H1 (cell line): ENCODE data around the gene VTN. TPM values are rescaled to one million over a fixed set of nuclear protein-coding genes. Genes with fewer than 3 reads are reported as not detected.

Experiments used
- CBX5 ChIP-seq: fragments of 300-800, 300-1000 bp; sonication (generic); IDR thresholded peaks from 2 replicates; pipeline ENCODE4 v1.7.1; 2016; ENCODE audit warnings: antibody characterized with exemption, low read length, low read depth
- RXRA ChIP-seq: IDR thresholded peaks from 2 replicates; pipeline ENCODE4 v1.6.1; 2011; ENCODE audit warnings: low read depth, mild to moderate bottlenecking, low read length, moderate library complexity; ENCODE audit not compliant: insufficient read depth
- SUZ12 ChIP-seq: fragments of 200-600 bp; sonication (generic); IDR thresholded peaks from 2 replicates; pipeline ENCODE4 v1.6.1; 2012; ENCODE audit warnings: mild to moderate bottlenecking, inconsistent platforms, low read length, moderate library complexity, mixed read lengths
- TBP ChIP-seq: IDR thresholded peaks from 2 replicates; pipeline ENCODE4 v1.6.1; 2011; ENCODE audit warnings: low read depth, low read length, improper control_type of control experiment
- YY1 ChIP-seq: IDR thresholded peaks from 2 replicates; pipeline ENCODE4 v1.6.1; 2011; ENCODE audit warnings: low read depth, mild to moderate bottlenecking, low read length
- polyA plus RNA-seq, 7 experiments: library from polyadenylated mRNA; depleted of rRNA in 3 of 7; stranded (reverse) in 5 of 7; unstranded in 2 of 7; fragments of >200 nt in 5 of 7; fragments of 200-250 nt in 2 of 7; gene quantifications; 1 replicate in 5 of 7; 2 replicates in 1 of 7; 4 replicates in 1 of 7; pipeline versions ENCODE4 v1.2.1 to v1.2.3, GENCODE V29; 2011 to 2013; ENCODE audit warnings: missing spikeins in 2 of 7, mixed read lengths in 2 of 7
- total RNA-seq: library from RNA; stranded (reverse); fragmentation: NEBNext Ultra II Directional; extraction: Animal tissue kit (Norgen Biotek cat#: 25700); gene quantifications from 2 replicates; pipeline ENCODE4 v1.2.1, GENCODE V29; 2021

VTN gene
- total and polyA plus RNA-seq, 2 of the 8 experiments (the other 6 are each of a cell fraction or from before 2014, with no cell fraction given) = 0.18 TPM; not detected in 1

- no peak for TF ChIP-seq RXRA
- TF ChIP-seq YY1 = no peak
- TF ChIP-seq CBX5 = no peak
- TF ChIP-seq SUZ12 = no peak
- TF ChIP-seq TBP = no peak
Observed at GRCh38 chr17:28368915-28369683, 1.0 kb downstream of the VTN start (continued).
